ENCODE results near the gene KRTAP24-1. TPM values are rescaled to one million over a fixed set of nuclear protein-coding genes. Genes with fewer than 3 reads are reported as not detected.

KRTAP24-1 gene
- total RNA-seq, 2 experiments from 2014 or later, result not detected

DNA sequence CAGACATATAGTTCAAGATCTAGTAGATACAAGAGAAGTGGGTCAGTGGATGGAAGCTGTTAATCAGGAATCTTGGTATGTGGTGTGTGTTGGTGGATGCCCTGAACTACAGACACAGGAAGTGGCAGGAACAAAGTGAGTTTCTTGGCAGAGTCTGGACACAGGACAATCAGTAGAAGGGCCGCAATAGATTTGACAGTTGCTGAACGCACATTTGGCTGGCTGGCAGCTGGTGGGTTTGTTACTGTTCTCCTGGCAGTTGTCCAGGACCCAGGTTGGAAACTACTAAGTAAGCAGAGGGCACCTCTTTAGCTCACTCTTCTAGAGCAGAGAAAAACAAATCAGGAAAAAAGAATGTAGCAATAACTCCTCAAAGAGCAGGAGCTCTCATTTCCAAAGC, 24.1 kb upstream of the KRTAP24-1 start:
- TF ChIP-seq, protein P1, sequence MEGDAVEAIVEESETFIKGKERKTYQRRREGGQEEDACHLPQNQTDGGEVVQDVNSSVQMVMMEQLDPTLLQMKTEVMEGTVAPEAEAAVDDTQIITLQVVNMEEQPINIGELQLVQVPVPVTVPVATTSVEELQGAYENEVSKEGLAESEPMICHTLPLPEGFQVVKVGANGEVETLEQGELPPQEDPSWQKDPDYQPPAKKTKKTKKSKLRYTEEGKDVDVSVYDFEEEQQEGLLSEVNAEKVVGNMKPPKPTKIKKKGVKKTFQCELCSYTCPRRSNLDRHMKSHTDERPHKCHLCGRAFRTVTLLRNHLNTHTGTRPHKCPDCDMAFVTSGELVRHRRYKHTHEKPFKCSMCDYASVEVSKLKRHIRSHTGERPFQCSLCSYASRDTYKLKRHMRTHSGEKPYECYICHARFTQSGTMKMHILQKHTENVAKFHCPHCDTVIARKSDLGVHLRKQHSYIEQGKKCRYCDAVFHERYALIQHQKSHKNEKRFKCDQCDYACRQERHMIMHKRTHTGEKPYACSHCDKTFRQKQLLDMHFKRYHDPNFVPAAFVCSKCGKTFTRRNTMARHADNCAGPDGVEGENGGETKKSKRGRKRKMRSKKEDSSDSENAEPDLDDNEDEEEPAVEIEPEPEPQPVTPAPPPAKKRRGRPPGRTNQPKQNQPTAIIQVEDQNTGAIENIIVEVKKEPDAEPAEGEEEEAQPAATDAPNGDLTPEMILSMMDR (IDR thresholded peaks at IDR 0.05), result no peak
- Mint-ChIP-seq H3K27ac (no peak overlapping the region), H3K27me3 (no peaks in the 10 kb centered on the region), H3K4me1 (ENCODE audit: low read depth) (no peaks in the 10 kb centered on the region), H3K4me3 (no peak overlapping the region), H3K9me3 (peaks cover 2% of the 10 kb centered on the region), H3K36me3 (ENCODE audit: low read depth) (no peaks in the 10 kb centered on the region)
- ATAC-seq (no peak), DNase-seq (no peak)
- ChIA-PET CTCF (no interaction called here), POLR2A (no interaction called here)
- intact Hi-C loops (cut with micrococcal nuclease), result no loop called here

DNA sequence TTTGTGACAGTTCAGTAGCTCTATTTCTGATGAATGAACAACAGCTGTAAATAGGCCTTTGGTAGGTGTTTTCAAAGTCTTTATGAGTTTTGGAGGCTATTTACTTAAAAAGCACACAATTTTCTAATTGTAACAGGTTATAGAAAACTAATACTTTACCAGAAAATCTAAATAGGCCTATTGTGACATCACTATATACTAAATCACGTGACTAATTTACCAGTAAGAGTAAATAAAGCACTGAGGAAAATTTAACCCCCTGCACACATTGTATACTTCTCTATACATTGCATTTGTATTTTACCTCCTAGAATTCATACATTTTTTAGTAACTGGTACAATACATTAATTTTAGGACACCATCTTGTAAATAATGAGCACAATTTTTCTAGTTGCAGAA, 22.4 kb upstream of the KRTAP24-1 start:
- H3K36me3 Mint-ChIP-seq (ENCODE audit: low read depth), result no peaks in the 10 kb centered on the region
- TF ChIP-seq, protein P1 (IDR thresholded peaks at IDR 0.05), result no peak
- intact Hi-C loops (cut with micrococcal nuclease), result no loop called here
- CTCF ChIA-PET, result no interaction called here
- POLR2A ChIA-PET, result no interaction called here
- H3K27ac Mint-ChIP-seq, result no peak overlapping the region
- no peak overlapping the region for H3K4me3 Mint-ChIP-seq
- H3K9me3 Mint-ChIP-seq, result peaks cover 4% of the 10 kb centered on the region
- ATAC-seq, result no peak
- no peaks in the 10 kb centered on the region for H3K27me3 Mint-ChIP-seq
- no peak for DNase-seq
- H3K4me1 Mint-ChIP-seq (ENCODE audit: low read depth), result no peaks in the 10 kb centered on the region

DNA sequence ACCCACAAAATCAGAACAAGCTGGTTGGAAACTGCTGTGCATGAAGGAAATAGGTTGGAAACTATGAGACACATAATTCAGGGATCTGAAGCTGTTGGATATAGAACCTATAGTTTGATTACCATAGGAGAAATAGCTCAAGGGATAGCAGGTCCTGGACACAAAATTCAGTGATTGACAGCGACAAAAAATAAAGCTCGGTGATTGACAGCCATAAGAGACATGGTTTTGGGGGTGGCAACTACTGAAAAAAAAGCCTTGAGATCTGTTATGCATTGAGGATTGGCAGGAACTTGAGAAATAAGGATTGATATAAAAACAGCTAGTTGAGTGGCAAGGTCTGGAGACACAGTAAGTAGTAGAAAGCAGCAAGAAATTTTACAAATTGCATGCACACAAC, 6.5 kb upstream of the KRTAP24-1 start, which contains the start of gene KRTAP25-1:
KRTAP25-1 (minus strand) TSS at position 300 of the 400 bp plus-strand sequence; CDS start at position 276, 24 bp downstream.
- H3K27me3 Mint-ChIP-seq, result no peaks in the 10 kb centered on the region

DNA sequence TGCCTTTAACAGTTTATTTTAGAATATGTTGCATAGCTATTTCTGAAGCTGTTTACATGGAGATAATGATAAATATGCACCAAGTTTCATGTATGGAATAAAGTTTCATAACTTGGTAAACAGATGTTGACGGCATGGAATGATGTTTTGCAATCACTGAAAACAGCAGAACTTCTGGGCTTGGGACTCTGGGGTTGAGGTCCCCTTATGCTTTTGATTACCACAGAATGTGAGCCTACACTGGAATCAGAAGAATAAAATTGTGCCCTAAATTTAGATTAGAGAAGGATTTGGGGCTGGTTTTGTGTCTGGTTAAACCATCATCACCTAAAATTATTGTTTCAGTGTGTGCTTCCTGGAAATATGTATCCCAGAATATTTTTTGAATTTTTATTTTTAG, 11.1 kb downstream of the KRTAP24-1 start:
- POLR2A ChIA-PET, result no interaction called here
- intact Hi-C loops (cut with micrococcal nuclease), result no loop called here
- H3K27me3 Mint-ChIP-seq, result no peaks in the 10 kb centered on the region
- no peaks in the 10 kb centered on the region for H3K4me1 Mint-ChIP-seq (ENCODE audit: low read depth)
- no peak overlapping the region for H3K27ac Mint-ChIP-seq
- H3K4me3 Mint-ChIP-seq, result no peak overlapping the region
- no peaks in the 10 kb centered on the region for H3K36me3 Mint-ChIP-seq (ENCODE audit: low read depth)
- TF ChIP-seq, protein P1 (IDR thresholded peaks at IDR 0.05), result no peak
- ATAC-seq, result no peak
- CTCF ChIA-PET, result no interaction called here
- no peak for DNase-seq
- peaks cover 2% of the 10 kb centered on the region for H3K9me3 Mint-ChIP-seq

More for the DNA sequence above, 6.5 kb upstream of the KRTAP24-1 start, which contains the start of gene KRTAP25-1:
- no peaks in the 10 kb centered on the region for H3K36me3 Mint-ChIP-seq (ENCODE audit: low read depth)
- no peak within 1 kb of the TSS for H3K4me3 Mint-ChIP-seq
- ChIA-PET POLR2A (no interaction called here), CTCF (no interaction called here)
- no peak within 1 kb of the TSS for H3K27ac Mint-ChIP-seq
- DNase-seq, result no peak
- ATAC-seq, result no peak
- H3K9me3 Mint-ChIP-seq, result no peaks in the 10 kb centered on the region
- intact Hi-C loops (cut with micrococcal nuclease), result no loop called here
- TF ChIP-seq, protein P1 (IDR thresholded peaks at IDR 0.05), result no peak
- H3K4me1 Mint-ChIP-seq (ENCODE audit: low read depth), result no peaks in the 10 kb centered on the region

DNA sequence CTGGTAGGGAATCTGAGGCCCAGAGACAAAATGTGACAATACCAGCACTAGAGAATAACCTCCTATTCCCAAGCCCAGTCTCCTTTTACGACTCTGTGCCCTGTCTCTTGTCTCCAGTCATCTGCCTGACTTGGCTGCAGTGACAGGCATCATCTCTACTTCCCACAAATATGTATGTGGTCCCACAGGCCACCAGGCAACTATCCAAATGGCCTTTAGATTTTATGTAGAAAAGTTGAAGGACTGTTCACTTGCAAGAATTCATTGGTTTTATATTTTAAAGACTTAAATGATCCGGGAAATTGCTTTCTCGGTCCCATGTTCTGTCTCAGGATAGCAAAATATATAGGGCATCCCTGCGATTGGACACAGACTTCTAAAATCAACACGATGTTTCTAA, 11.6 kb downstream of the KRTAP24-1 start:
- TF ChIP-seq, protein P1 (IDR thresholded peaks at IDR 0.05), result no peak
- CTCF ChIA-PET, result no interaction called here
- no peaks in the 10 kb centered on the region for H3K4me1 Mint-ChIP-seq (ENCODE audit: low read depth)

More for the DNA sequence above, 11.6 kb downstream of the KRTAP24-1 start:
- Mint-ChIP-seq H3K36me3 (ENCODE audit: low read depth) (no peaks in the 10 kb centered on the region), H3K9me3 (peaks cover 2% of the 10 kb centered on the region), H3K27ac (no peak overlapping the region), H3K27me3 (no peaks in the 10 kb centered on the region), H3K4me3 (no peak overlapping the region)
- POLR2A ChIA-PET, result no interaction called here
- DNase-seq, result no peak
- intact Hi-C loops (cut with micrococcal nuclease), result no loop called here
- ATAC-seq, result no peak

All from activated CD8-positive, alpha-beta T cell treated with anti-CD3 and anti-CD28 coated beads for 36 hours (primary cell).